GM19023 (cell line): ENCODE measurements around the gene PPIL1.

ENCODE experiments used
- ATAC-seq: cut with Tn5 transposase; IDR thresholded peaks from one replicate; pipeline ENCODE4 v1.9.1; 2021; ENCODE audit warnings: mild to moderate bottlenecking, moderate library complexity; ENCODE audit not compliant: unreplicated experiment

The PPIL1 gene

GRCh38 chr6:36890112-36890663, 15.6 kb upstream of the PPIL1 start:
- no peak for ATAC-seq

- ATAC-seq: no peak
These were observed 14.3 kb upstream of the PPIL1 start for GRCh38 chr6:36888654-36889481.

GRCh38 chr6:36888115-36888643, 13.6 kb upstream of the PPIL1 start:
- no peak for ATAC-seq

- no peak for ATAC-seq
These were observed 12.5 kb upstream of the PPIL1 start for GRCh38 chr6:36886950-36887618.

- ATAC-seq: peak; percentile 95
These were observed 11.1 kb upstream of the PPIL1 start, which contains the start of gene C6orf89 for GRCh38 chr6:36885461-36886401. C6orf89 (plus strand) TSS chr6:36885952; CDS start chr6:36899445, 13,493 bp downstream.

- no peak for ATAC-seq
These were observed 10.0 kb upstream of the PPIL1 start for GRCh38 chr6:36884610-36885009.

- ATAC-seq: no peak
These were observed 639 bp upstream of the PPIL1 start for GRCh38 chr6:36875250-36875633.

GRCh38 chr6:36873612-36874442, 776 bp downstream of the PPIL1 start:
- no peak for ATAC-seq

- no peak for ATAC-seq
These were observed 1.5 kb downstream of the PPIL1 start for GRCh38 chr6:36873115-36873514.

- no peak for ATAC-seq
These were observed 2.9 kb downstream of the PPIL1 start for GRCh38 chr6:36871686-36872085.

- ATAC-seq: no peak
These were observed 7.0 kb downstream of the PPIL1 start for GRCh38 chr6:36867471-36868224.

GRCh38 chr6:36865835-36866234, 8.8 kb downstream of the PPIL1 start:
- ATAC-seq: no peak

GRCh38 chr6:36863670-36864540, 10.7 kb downstream of the PPIL1 start:
- no peak for ATAC-seq

- no peak for ATAC-seq
These were observed 11.7 kb downstream of the PPIL1 start for GRCh38 chr6:36862848-36863382.

GRCh38 chr6:36862164-36862847, 12.3 kb downstream of the PPIL1 start:
- no peak for ATAC-seq

- no peak for ATAC-seq
These were observed 14.5 kb downstream of the PPIL1 start for GRCh38 chr6:36860126-36860525.

- no peak for ATAC-seq
These were observed 16.1 kb downstream of the PPIL1 start for GRCh38 chr6:36858407-36858981.
